Memory B cell (primary cell): ENCODE data around the gene NLGN1.

Experiments used
- ATAC-seq: fragments of 150-1000 bp; cut with Tn5 transposase; 2 replicates; pipeline ENCODE4 v1.10.0; 2021; ENCODE audit warnings: low read depth, mild to moderate bottlenecking, moderate library complexity
- DNase-seq, 2 donors: peaks; one replicate each; pipeline ENCODE4 v3.0.0; 2022; ENCODE audit warnings: low spot score in 2 of 2
- H3K27ac Mint-ChIP-seq: one replicate; pipeline ENCODE4 v1.8.0; 2022; ENCODE audit warnings: mild to moderate bottlenecking, moderate library complexity, mixed read lengths
- H3K27me3 Mint-ChIP-seq: one replicate; pipeline ENCODE4 v1.8.0; 2022; ENCODE audit warnings: mixed read lengths
- H3K36me3 Mint-ChIP-seq: one replicate; pipeline ENCODE4 v1.8.0; 2022; ENCODE audit warnings: mild to moderate bottlenecking, mixed read lengths
- H3K4me1 Mint-ChIP-seq: one replicate; pipeline ENCODE4 v1.8.0; 2022; ENCODE audit warnings: mixed read lengths
- H3K4me3 Mint-ChIP-seq: one replicate; pipeline ENCODE4 v1.8.0; 2022; ENCODE audit warnings: mild to moderate bottlenecking, moderate library complexity, mixed read lengths
- H3K9me3 Mint-ChIP-seq: one replicate; pipeline ENCODE4 v1.8.0; 2022; ENCODE audit warnings: mixed read lengths

The NLGN1 gene

GRCh38 chr3:173599673-173600072 lies 202.1 kb downstream of the NLGN1 start:
- no peaks in the 10 kb centered on the region for H3K36me3 Mint-ChIP-seq
- H3K4me3 Mint-ChIP-seq = no peak overlapping the region
- no peaks in the 10 kb centered on the region for H3K27me3 Mint-ChIP-seq
- H3K27ac Mint-ChIP-seq = no peak overlapping the region
- peaks cover 5% of the 10 kb centered on the region for H3K9me3 Mint-ChIP-seq
- no peaks in the 10 kb centered on the region for H3K4me1 Mint-ChIP-seq
- DNase-seq = no peak
- no peak for ATAC-seq

- Mint-ChIP-seq H3K27me3 (no peaks in the 10 kb centered on the region), H3K36me3 (no peaks in the 10 kb centered on the region), H3K4me1 (no peaks in the 10 kb centered on the region), H3K4me3 (no peak overlapping the region), H3K27ac (no peak overlapping the region), H3K9me3 (peaks cover 7% of the 10 kb centered on the region)
- ATAC-seq (no peak), DNase-seq (no peak)
Observed at GRCh38 chr3:173614522-173614921, 217.0 kb downstream of the NLGN1 start.

DNA sequence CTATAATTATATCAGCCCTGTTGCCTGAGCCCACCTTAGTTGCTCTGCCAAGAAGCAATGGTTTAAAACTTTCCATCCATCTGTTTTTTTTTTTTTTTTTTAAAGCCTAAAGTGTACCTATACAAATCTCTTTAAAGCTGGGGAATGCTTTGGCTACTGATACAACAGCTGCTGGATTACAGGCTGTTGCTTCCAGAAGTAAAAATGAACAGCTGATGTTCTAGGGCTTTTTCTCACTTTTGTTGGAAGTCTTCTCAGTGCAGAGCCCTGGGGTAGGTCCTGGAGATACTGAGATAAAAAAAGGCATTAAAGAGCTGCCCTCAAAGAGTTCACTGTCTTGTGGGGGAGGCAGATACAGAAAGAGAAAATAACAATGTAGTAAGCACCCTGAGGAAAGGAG lies 218.1 kb downstream of the NLGN1 start:
- Mint-ChIP-seq H3K4me3 (no peak overlapping the region), H3K9me3 (peaks cover 5% of the 10 kb centered on the region), H3K36me3 (no peaks in the 10 kb centered on the region), H3K27me3 (no peaks in the 10 kb centered on the region), H3K27ac (no peak overlapping the region), H3K4me1 (no peaks in the 10 kb centered on the region)
- no peak for ATAC-seq
- DNase-seq = no peak

DNA sequence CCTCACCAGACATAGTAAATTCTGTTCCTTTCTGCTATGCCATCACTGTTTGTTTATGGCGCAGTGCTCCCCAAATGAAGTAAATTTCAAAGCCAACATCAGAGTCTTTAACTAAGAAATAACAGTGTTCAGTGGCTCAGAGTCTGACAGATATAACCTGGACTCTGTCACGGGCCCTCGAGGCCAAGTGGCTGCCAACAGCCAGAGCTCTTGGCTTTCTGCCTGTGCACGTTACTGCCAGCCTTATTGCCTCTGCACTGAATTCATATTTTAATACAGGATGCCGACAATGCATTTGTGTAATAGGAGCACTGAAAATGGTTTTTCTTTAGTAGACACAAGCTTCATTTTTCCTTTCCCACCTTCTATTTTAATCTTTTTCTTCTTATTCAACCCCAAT lies 219.9 kb downstream of the NLGN1 start:
- DNase-seq (no peak), ATAC-seq (no peak)
- peaks cover 9% of the 10 kb centered on the region for H3K9me3 Mint-ChIP-seq
- H3K36me3 Mint-ChIP-seq = no peaks in the 10 kb centered on the region
- H3K4me3 Mint-ChIP-seq = no peak overlapping the region
- H3K27ac Mint-ChIP-seq = no peak overlapping the region
- H3K4me1 Mint-ChIP-seq = no peaks in the 10 kb centered on the region
- no peaks in the 10 kb centered on the region for H3K27me3 Mint-ChIP-seq

DNA sequence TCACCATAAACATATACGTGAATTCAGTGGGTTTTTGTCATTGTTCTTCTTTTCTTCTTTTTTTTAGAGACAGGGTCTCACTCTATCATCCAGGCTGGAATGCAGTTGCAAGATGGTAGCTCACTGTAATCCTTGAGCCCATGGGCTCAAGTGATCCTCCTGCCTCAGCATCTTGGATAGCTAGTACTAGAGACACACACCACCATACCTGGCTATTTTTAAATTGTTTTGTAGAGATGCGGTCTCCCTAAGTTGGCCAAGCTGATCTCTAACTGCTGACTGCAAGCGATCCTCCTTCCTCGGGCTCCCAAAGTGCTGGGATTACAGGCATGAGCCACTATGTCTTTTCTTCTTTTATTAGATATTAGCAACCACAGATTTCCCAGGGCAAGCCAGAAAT lies 220.6 kb downstream of the NLGN1 start:
- Mint-ChIP-seq H3K9me3 (peaks cover 9% of the 10 kb centered on the region), H3K36me3 (no peaks in the 10 kb centered on the region), H3K4me3 (no peak overlapping the region), H3K27ac (no peak overlapping the region), H3K27me3 (no peaks in the 10 kb centered on the region), H3K4me1 (no peaks in the 10 kb centered on the region)
- ATAC-seq = no peak
- DNase-seq = no peak

- no peak for DNase-seq
- ATAC-seq = no peak
- Mint-ChIP-seq H3K36me3 (no peaks in the 10 kb centered on the region), H3K27ac (no peak overlapping the region), H3K4me3 (no peak overlapping the region), H3K27me3 (no peaks in the 10 kb centered on the region), H3K4me1 (no peaks in the 10 kb centered on the region), H3K9me3 (peaks cover 11% of the 10 kb centered on the region)
Observed at GRCh38 chr3:173618703-173619102, 221.2 kb downstream of the NLGN1 start.

DNA sequence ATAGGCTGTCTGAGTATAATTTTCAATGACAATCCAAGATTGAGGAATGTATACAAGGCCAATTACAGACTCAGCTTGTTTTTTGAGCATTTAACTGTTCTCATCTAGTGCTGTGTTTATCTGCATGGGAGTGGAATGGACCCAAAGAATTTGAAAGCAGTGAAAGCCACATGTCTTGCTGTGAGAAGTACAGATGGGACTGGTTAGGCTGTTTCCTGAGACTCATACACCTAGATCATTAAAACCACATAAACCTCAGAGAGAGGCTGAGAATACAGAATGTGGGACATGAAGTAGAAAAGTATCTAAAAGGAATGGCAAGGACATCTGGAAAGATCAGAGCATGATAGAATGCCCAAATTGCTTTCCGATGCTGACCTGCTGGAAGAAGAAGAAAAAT lies 224.6 kb downstream of the NLGN1 start:
- no peaks in the 10 kb centered on the region for H3K27me3 Mint-ChIP-seq
- DNase-seq = no peak
- no peak for ATAC-seq
- no peaks in the 10 kb centered on the region for H3K4me1 Mint-ChIP-seq
- no peaks in the 10 kb centered on the region for H3K36me3 Mint-ChIP-seq
- no peak overlapping the region for H3K27ac Mint-ChIP-seq
- peaks cover 6% of the 10 kb centered on the region for H3K9me3 Mint-ChIP-seq
- H3K4me3 Mint-ChIP-seq = no peak overlapping the region

DNA sequence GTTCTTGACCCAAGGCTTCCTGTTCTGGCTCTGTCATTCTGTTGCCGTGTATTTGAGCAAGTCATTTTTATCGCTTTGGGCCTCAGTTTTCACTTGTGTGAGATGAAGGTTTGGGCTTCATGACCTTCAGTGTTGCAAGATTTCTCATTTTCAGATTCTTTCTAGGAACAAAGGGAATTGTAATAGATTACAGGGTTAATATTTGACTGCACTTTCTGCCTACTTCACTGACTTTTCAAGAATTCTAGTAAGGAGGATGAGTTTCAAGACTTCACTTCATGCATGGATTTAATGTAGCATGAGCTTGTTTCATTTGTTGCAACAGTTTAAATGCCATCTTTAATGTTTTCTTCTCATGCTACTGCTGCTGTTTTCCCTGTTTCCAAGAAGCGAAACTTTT lies 226.5 kb downstream of the NLGN1 start:
- H3K27me3 Mint-ChIP-seq = no peaks in the 10 kb centered on the region
- H3K9me3 Mint-ChIP-seq = peaks cover 8% of the 10 kb centered on the region
- no peaks in the 10 kb centered on the region for H3K4me1 Mint-ChIP-seq
- no peak overlapping the region for H3K4me3 Mint-ChIP-seq
- H3K27ac Mint-ChIP-seq = no peak overlapping the region
- no peak for ATAC-seq
- no peaks in the 10 kb centered on the region for H3K36me3 Mint-ChIP-seq
- no peak for DNase-seq

GRCh38 chr3:173630849-173631248 lies 233.3 kb downstream of the NLGN1 start:
- DNase-seq (no peak), ATAC-seq (no peak)
- Mint-ChIP-seq H3K9me3 (peaks cover 4% of the 10 kb centered on the region), H3K27ac (no peak overlapping the region), H3K27me3 (no peaks in the 10 kb centered on the region), H3K4me3 (no peak overlapping the region), H3K36me3 (no peaks in the 10 kb centered on the region), H3K4me1 (no peaks in the 10 kb centered on the region)

DNA sequence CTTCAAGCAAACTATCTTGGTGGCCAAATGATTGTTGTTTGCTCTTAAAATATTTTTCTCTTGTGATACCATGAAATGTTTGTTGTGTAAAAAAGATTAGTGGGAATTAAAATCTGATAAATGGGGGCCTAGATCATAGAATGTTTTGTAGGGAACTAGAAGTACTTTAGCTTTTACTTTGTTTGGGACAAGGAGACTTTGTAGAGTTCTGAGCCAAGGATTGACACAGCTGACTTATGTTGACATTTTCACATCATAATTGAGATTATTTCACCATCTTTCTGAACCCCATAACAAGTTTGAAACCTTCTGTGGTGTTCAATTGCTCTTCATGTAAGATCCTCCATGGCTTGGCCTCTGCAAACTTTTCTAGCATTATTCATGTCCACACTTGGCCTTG lies 235.4 kb downstream of the NLGN1 start:
- no peak overlapping the region for H3K4me3 Mint-ChIP-seq
- DNase-seq (no peak), ATAC-seq (no peak)
- H3K36me3 Mint-ChIP-seq = no peaks in the 10 kb centered on the region
- no peaks in the 10 kb centered on the region for H3K4me1 Mint-ChIP-seq
- no peak overlapping the region for H3K27ac Mint-ChIP-seq
- peaks cover 3% of the 10 kb centered on the region for H3K9me3 Mint-ChIP-seq
- no peaks in the 10 kb centered on the region for H3K27me3 Mint-ChIP-seq

GRCh38 chr3:173635826-173636225 lies 238.3 kb downstream of the NLGN1 start:
- no peak overlapping the region for H3K27ac Mint-ChIP-seq
- ATAC-seq (no peak), DNase-seq (no peak)
- peaks cover 2% of the 10 kb centered on the region for H3K9me3 Mint-ChIP-seq
- no peaks in the 10 kb centered on the region for H3K36me3 Mint-ChIP-seq
- no peaks in the 10 kb centered on the region for H3K4me1 Mint-ChIP-seq
- no peak overlapping the region for H3K4me3 Mint-ChIP-seq
- no peaks in the 10 kb centered on the region for H3K27me3 Mint-ChIP-seq

DNA sequence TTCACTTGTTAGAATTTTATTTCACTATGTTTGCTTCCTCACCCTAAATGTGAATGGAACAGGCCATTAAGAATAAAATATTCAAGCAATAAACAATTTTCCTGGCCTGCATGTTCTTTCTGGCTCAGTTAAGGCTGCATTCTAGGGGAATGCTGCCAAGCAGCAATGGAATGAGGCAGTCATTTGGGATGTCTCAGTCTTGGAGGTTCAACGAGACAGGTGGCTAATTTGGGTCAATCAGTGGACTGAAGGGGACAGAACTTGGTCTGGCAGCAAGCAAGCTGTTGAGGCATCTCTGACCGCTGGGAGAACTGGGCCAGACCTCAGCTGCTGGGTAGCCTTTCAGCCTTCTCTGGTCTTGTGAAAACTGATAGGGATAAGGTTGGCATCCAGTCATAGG lies 241.6 kb downstream of the NLGN1 start:
- no peak for DNase-seq
- Mint-ChIP-seq H3K4me1 (no peaks in the 10 kb centered on the region), H3K36me3 (no peaks in the 10 kb centered on the region), H3K9me3 (no peaks in the 10 kb centered on the region), H3K27ac (no peak overlapping the region), H3K27me3 (no peaks in the 10 kb centered on the region), H3K4me3 (no peak overlapping the region)
- no peak for ATAC-seq

GRCh38 chr3:173641696-173642095 lies 244.2 kb downstream of the NLGN1 start:
- Mint-ChIP-seq H3K36me3 (no peaks in the 10 kb centered on the region), H3K4me3 (no peak overlapping the region), H3K9me3 (no peaks in the 10 kb centered on the region), H3K4me1 (no peaks in the 10 kb centered on the region), H3K27me3 (no peaks in the 10 kb centered on the region), H3K27ac (no peak overlapping the region)
- DNase-seq = no peak
- ATAC-seq = no peak

- Mint-ChIP-seq H3K36me3 (no peaks in the 10 kb centered on the region), H3K27ac (no peak overlapping the region), H3K27me3 (no peaks in the 10 kb centered on the region), H3K4me1 (no peaks in the 10 kb centered on the region), H3K9me3 (no peaks in the 10 kb centered on the region), H3K4me3 (no peak overlapping the region)
- no peak for ATAC-seq
- DNase-seq = no peak
Observed at GRCh38 chr3:173644086-173645082, 246.8 kb downstream of the NLGN1 start.

DNA sequence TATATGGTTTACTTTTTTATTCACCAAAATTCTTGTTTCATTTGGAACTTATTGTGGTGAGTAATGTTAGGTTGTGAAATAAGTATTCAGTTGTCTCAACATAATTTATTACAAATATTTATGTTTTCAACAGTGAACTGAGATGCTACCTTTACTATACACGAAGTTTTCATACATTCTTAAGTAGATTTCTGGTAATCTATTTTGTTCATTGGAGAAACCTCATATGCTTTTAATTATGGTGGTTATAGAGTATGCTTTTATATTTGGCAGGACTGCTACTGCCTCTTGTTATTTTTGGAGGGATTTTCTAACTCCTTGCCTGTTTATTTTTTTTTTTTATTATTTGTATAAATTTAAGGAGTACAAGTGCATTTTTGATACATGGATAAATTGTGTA lies 253.1 kb downstream of the NLGN1 start:
- H3K27ac Mint-ChIP-seq = no peak overlapping the region
- H3K9me3 Mint-ChIP-seq = peaks cover 3% of the 10 kb centered on the region
- H3K36me3 Mint-ChIP-seq = no peaks in the 10 kb centered on the region
- ATAC-seq (no peak), DNase-seq (no peak)
- no peak overlapping the region for H3K4me3 Mint-ChIP-seq
- no peaks in the 10 kb centered on the region for H3K4me1 Mint-ChIP-seq
- H3K27me3 Mint-ChIP-seq = no peaks in the 10 kb centered on the region
